SH-SY5Y (cell line): ENCODE measurements around the gene EXTL1.

ENCODE experiments used
- GATA2 ChIP-seq: IDR thresholded peaks from 2 replicates; pipeline ENCODE4 v1.6.1; 2011; ENCODE audit warnings: mild to moderate bottlenecking, low read depth, low read length
- GATA3 ChIP-seq: IDR thresholded peaks from 2 replicates; pipeline ENCODE4 v1.6.1; 2011; ENCODE audit warnings: low read depth, mild to moderate bottlenecking, low read length, moderate library complexity

- TF ChIP-seq GATA2, result no peak
- no peak for TF ChIP-seq GATA3
Measured at GRCh38 chr1:25999041-25999800, 22.4 kb upstream of the EXTL1 start.
